ENCODE data around the gene CFL1. TPM values are rescaled to one million over a fixed set of nuclear protein-coding genes. Genes with fewer than 3 reads are reported as not detected.

Gene CFL1
- total and polyA plus RNA-seq, 4 donors, result 387 to 1,282 (median 730) TPM

DNA sequence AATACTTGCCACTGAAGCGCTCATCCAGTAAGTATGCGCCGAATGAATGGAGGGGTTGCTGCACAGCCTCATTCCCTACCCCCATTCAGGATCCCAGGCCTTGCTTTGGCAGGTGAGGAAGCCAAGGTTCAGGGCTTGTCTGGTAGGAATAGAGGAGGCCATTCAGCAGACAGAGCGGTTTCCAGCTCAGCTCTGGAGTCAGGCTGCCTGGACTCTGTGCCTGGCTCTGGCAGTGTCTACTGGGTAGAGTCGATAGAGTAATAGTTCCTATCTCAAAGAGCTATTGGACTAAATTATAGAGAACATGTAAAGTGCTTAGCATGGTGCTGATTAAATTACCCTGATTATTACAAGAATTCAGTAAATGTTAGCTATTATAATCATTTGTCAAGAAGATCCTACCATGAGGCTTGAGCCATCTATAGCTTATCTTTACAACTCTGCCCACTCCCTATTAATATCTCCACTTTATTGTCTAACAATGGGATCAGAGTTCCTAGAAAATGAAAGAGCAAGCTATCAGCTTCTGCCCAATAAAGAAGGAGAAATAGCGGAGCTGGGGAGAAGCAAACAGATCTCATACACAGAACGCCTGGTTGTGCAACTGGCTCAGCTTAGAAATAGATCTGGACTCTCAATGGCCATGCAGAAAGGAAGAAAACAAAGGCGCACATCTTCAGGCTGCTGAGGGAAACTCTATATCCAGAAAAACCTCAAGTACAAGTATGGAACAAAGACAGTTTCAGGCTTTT lies 30.8 kb downstream of the CFL1 start:
- Histone ChIP-seq H3K9me3 (ENCODE audit: control insufficient read depth in 4 of 4, insufficient read depth in 3 of 4, low read length in 3 of 4) (no peaks in the 10 kb centered on the region), H3K4me3 (no peak overlapping the region), H3K36me3 (ENCODE audit: control insufficient read depth in 4 of 4, insufficient read depth in 4 of 4, low read length in 4 of 4) (no peaks in the 10 kb centered on the region), H3K4me1 (ENCODE audit: control insufficient read depth in 5 of 5, insufficient read depth in 5 of 5, low read length in 5 of 5) (peaks cover 0 to 3% (median 0%) of the 10 kb centered on the region in 5 donors), H3K27me3 (ENCODE audit: control insufficient read depth in 3 of 3, insufficient read depth in 3 of 3, low read length in 2 of 3) (no peaks in the 10 kb centered on the region), H3K27ac (ENCODE audit: low read depth in 1 of 2, low read length in 1 of 2) (no peak overlapping the region), H3K9ac (ENCODE audit: insufficient read depth in 1 of 2, low read length in 2 of 2) (no peak overlapping the region)
- 84 to 85% methylated on average over 8 of the region's 8 CpGs for WGBS, 2 donors
- ATAC-seq (ENCODE audit: insufficient read depth, low FRiP score), result no peak
- DNase-seq, result no peak
- TF ChIP-seq, protein P1, sequence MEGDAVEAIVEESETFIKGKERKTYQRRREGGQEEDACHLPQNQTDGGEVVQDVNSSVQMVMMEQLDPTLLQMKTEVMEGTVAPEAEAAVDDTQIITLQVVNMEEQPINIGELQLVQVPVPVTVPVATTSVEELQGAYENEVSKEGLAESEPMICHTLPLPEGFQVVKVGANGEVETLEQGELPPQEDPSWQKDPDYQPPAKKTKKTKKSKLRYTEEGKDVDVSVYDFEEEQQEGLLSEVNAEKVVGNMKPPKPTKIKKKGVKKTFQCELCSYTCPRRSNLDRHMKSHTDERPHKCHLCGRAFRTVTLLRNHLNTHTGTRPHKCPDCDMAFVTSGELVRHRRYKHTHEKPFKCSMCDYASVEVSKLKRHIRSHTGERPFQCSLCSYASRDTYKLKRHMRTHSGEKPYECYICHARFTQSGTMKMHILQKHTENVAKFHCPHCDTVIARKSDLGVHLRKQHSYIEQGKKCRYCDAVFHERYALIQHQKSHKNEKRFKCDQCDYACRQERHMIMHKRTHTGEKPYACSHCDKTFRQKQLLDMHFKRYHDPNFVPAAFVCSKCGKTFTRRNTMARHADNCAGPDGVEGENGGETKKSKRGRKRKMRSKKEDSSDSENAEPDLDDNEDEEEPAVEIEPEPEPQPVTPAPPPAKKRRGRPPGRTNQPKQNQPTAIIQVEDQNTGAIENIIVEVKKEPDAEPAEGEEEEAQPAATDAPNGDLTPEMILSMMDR (IDR thresholded peaks at IDR 0.05; ENCODE audit: control extremely low read depth, extremely low read depth), result no peak

DNA sequence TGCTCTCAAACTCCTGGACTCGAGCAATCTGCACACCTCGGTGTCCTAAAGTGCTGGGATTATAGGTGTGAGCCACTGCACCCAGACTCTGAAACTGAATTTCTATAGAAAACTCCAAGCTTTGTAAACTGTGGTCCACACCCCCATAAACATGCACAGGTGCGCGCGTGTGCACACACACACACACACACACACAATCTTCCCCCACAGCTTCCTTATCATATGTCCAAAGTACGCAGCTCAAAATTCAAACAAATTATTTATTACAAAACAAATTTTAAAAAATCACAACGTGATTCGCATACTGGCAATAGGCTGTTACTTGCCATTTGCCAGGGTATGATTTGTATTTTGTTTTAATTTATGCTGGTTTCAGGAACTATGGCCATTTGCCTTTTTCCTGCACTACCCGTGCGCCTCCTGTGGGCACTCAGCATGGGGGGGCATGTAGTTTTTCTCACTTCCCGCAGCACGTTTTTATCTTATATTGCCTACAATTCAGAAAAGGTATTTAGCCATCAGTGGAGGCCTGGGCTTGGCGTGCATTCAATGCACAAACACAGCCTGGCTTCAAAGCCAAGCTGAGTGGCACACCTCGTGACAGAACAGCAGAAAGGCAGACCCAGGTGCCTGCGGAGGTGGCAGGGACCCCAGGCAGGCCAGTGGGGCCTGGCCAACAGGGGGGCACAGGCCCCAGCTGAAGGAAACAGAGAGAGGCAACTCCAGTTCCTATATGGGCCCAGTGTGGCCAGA lies 35.0 kb downstream of the CFL1 start:
- no peaks in the 10 kb centered on the region for H3K36me3 ChIP-seq (ENCODE audit: control insufficient read depth in 4 of 4, insufficient read depth in 4 of 4, low read length in 4 of 4)
- H3K9me3 ChIP-seq (ENCODE audit: control insufficient read depth in 4 of 4, insufficient read depth in 3 of 4, low read length in 3 of 4), result no peaks in the 10 kb centered on the region
- no peak overlapping the region for H3K4me3 ChIP-seq
- ATAC-seq (ENCODE audit: insufficient read depth, low FRiP score) (no peak), DNase-seq (peak in 1 of 3 donors; percentile 43)
- no peak overlapping the region for H3K27ac ChIP-seq (ENCODE audit: low read depth in 1 of 2, low read length in 1 of 2)
- H3K9ac ChIP-seq (ENCODE audit: insufficient read depth in 1 of 2, low read length in 2 of 2), result no peak overlapping the region
- TF ChIP-seq, protein P1 (IDR thresholded peaks at IDR 0.05; ENCODE audit: control extremely low read depth, extremely low read depth), result no peak
- peaks cover 0 to 3% (median 0%) of the 10 kb centered on the region in 5 donors for H3K4me1 ChIP-seq (ENCODE audit: control insufficient read depth in 5 of 5, insufficient read depth in 5 of 5, low read length in 5 of 5)
- H3K27me3 ChIP-seq (ENCODE audit: control insufficient read depth in 3 of 3, insufficient read depth in 3 of 3, low read length in 2 of 3), result no peaks in the 10 kb centered on the region
- WGBS, 2 donors, result 66 to 82% methylated on average over 15 of the region's 15 CpGs

- no peaks in the 10 kb centered on the region for H3K27me3 ChIP-seq (ENCODE audit: control insufficient read depth in 3 of 3, insufficient read depth in 3 of 3, low read length in 2 of 3)
- no peak overlapping the region for H3K27ac ChIP-seq (ENCODE audit: low read depth in 1 of 2, low read length in 1 of 2)
- H3K9ac ChIP-seq (ENCODE audit: insufficient read depth in 1 of 2, low read length in 2 of 2), result no peak overlapping the region
- ATAC-seq (ENCODE audit: insufficient read depth, low FRiP score) (no peak), DNase-seq (no peak)
- WGBS, 2 donors, result 42 to 59% methylated on average over 8 of the region's 8 CpGs
- H3K4me3 ChIP-seq, result no peak overlapping the region
- no peaks in the 10 kb centered on the region for H3K36me3 ChIP-seq (ENCODE audit: control insufficient read depth in 4 of 4, insufficient read depth in 4 of 4, low read length in 4 of 4)
- H3K4me1 ChIP-seq (ENCODE audit: control insufficient read depth in 5 of 5, insufficient read depth in 5 of 5, low read length in 5 of 5), result peaks cover 0 to 8% (median 0%) of the 10 kb centered on the region in 5 donors
- TF ChIP-seq, protein P1 (IDR thresholded peaks at IDR 0.05; ENCODE audit: control extremely low read depth, extremely low read depth), result no peak
- H3K9me3 ChIP-seq (ENCODE audit: control insufficient read depth in 4 of 4, insufficient read depth in 3 of 4, low read length in 3 of 4), result no peaks in the 10 kb centered on the region
Measured at GRCh38 chr11:65821107-65821506, 36.9 kb downstream of the CFL1 start.

All from lung (tissue), 12 donors.